ENCODE results near the gene FBXO36.
"Not testable (repeated sequence)": the region's sequence is repeated elsewhere in the genome, so short reads cannot be mapped to it uniquely, and the experiment has no call there.

DNA sequence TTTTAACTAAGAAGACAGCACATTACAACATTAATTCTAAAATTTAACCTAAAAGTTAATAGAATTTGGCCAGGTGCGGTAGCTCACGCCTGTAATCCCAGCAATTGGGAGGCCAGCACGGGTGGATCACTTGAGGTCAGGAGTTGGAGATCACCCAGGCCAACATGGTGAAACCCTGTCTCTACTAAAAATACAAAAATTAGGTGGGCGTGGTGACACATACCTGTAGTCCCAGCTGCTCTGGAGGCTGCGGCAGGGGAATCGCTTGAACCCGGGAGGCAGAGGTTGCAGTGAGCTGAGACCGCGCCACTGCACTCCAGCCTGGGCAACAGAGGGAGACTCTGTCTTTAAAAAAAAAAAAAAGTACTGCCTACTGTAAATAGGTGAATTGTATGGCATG is 21.8 kb upstream of the FBXO36 start:
- TF ChIP-seq POLR2A, POLR2AphosphoS5 (IDR thresholded peaks at IDR 0.05): not testable (repeated sequence)
- TF ChIP-seq, protein P1, sequence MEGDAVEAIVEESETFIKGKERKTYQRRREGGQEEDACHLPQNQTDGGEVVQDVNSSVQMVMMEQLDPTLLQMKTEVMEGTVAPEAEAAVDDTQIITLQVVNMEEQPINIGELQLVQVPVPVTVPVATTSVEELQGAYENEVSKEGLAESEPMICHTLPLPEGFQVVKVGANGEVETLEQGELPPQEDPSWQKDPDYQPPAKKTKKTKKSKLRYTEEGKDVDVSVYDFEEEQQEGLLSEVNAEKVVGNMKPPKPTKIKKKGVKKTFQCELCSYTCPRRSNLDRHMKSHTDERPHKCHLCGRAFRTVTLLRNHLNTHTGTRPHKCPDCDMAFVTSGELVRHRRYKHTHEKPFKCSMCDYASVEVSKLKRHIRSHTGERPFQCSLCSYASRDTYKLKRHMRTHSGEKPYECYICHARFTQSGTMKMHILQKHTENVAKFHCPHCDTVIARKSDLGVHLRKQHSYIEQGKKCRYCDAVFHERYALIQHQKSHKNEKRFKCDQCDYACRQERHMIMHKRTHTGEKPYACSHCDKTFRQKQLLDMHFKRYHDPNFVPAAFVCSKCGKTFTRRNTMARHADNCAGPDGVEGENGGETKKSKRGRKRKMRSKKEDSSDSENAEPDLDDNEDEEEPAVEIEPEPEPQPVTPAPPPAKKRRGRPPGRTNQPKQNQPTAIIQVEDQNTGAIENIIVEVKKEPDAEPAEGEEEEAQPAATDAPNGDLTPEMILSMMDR (IDR thresholded peaks at IDR 0.05) = not testable (repeated sequence)
